Astrocyte (in vitro differentiated cells and primary cell): Measurements from ENCODE around the gene FER1L5.

Source experiments
- EZH2 ChIP-seq: IDR thresholded peaks from 2 replicates; pipeline ENCODE4 v1.6.1; 2012; ENCODE audit warnings: mild to moderate bottlenecking, low read length, inconsistent platforms; ENCODE audit not compliant: insufficient read depth
- TF ChIP-seq, protein P1 (sequence below): IDR thresholded peaks from 2 replicates; pipeline ENCODE4 v1.5.1; 2011; ENCODE audit warnings: low read depth, mild to moderate bottlenecking, inconsistent platforms, low read length, moderate library complexity; ENCODE audit not compliant: insufficient read depth

- TF ChIP-seq, protein P1, sequence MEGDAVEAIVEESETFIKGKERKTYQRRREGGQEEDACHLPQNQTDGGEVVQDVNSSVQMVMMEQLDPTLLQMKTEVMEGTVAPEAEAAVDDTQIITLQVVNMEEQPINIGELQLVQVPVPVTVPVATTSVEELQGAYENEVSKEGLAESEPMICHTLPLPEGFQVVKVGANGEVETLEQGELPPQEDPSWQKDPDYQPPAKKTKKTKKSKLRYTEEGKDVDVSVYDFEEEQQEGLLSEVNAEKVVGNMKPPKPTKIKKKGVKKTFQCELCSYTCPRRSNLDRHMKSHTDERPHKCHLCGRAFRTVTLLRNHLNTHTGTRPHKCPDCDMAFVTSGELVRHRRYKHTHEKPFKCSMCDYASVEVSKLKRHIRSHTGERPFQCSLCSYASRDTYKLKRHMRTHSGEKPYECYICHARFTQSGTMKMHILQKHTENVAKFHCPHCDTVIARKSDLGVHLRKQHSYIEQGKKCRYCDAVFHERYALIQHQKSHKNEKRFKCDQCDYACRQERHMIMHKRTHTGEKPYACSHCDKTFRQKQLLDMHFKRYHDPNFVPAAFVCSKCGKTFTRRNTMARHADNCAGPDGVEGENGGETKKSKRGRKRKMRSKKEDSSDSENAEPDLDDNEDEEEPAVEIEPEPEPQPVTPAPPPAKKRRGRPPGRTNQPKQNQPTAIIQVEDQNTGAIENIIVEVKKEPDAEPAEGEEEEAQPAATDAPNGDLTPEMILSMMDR: no peak
- no peak for TF ChIP-seq EZH2
Measured at GRCh38 chr2:96651793-96652192, 9.2 kb downstream of the FER1L5 start.
